PC-9 (cell line): ENCODE measurements around the gene EPHB1. TPM values are rescaled to one million over a fixed set of nuclear protein-coding genes. Genes with fewer than 3 reads are reported as not detected.

ENCODE experiments used
- BruUV-seq: library from RNA; stranded (reverse); fragments of 400-500 nt; replicated peaks from 2 replicates; lab custom pipeline; 2021; lab: Mats Ljungman, UMichigan
- CTCF ChIA-PET: fragments of 300-600 bp; sonication (Branson Sonifier 250); formaldehyde crosslinking; loops from one replicate; lab custom pipeline; 2022; ENCODE audit warnings: antibody characterized with exemption; lab: Charles Lee
- POLR2A ChIA-PET: fragments of 300-600 bp; sonication (Branson Sonifier 250); formaldehyde crosslinking; loops from one replicate; lab custom pipeline; 2022; ENCODE audit warnings: antibody characterized with exemption; ENCODE audit not compliant: unreplicated experiment; lab: Charles Lee
- DNase-seq, 2 experiments: peaks; one replicate each; pipeline versions ENCODE4 v3.0.0 to v3.0.0-alpha.2; 2015 to 2022; ENCODE audit warnings: mixed read lengths in 1 of 2
- H2AFZ ChIP-seq: fragments of 200-600 bp; sonication (generic); 2 replicates; pipeline ENCODE4 v1.8.1; 2017; ENCODE audit warnings: antibody characterized with exemption
- H3F3A ChIP-seq: fragments of 200-600 bp; sonication (generic); 2 replicates; pipeline ENCODE4 v1.8.1; 2017; ENCODE audit warnings: antibody characterized with exemption, mild to moderate bottlenecking, low read depth; ENCODE audit not compliant: insufficient read depth
- H3K27ac ChIP-seq: fragments of 200-600 bp; sonication (generic); 2 replicates; pipeline ENCODE4 v1.6.1; 2016; ENCODE audit warnings: mixed run types
- H3K27me3 ChIP-seq: fragments of 200-600 bp; sonication (generic); 2 replicates; pipeline ENCODE4 v1.6.1; 2016; ENCODE audit warnings: low read depth, mixed run types; ENCODE audit not compliant: insufficient read depth
- H3K36me3 ChIP-seq: fragments of 200-600 bp; sonication (generic); 2 replicates; pipeline ENCODE4 v1.6.1; 2016; ENCODE audit warnings: low read depth, mixed run types
- H3K4me1 ChIP-seq: fragments of 200-600 bp; sonication (generic); replicated peaks from 2 replicates; pipeline ENCODE4 v1.6.1; 2016; ENCODE audit warnings: mixed run types; ENCODE audit not compliant: insufficient read depth
- H3K4me2 ChIP-seq: fragments of 200-600 bp; sonication (generic); 2 replicates; pipeline ENCODE4 v1.6.1; 2017; ENCODE audit warnings: mixed run types
- H3K4me3 ChIP-seq: fragments of 200-600 bp; sonication (generic); 2 replicates; pipeline ENCODE4 v1.6.1; 2016; ENCODE audit warnings: mixed run types
- H3K79me2 ChIP-seq: fragments of 200-600 bp; sonication (generic); 2 replicates; pipeline ENCODE4 v1.6.1; 2017; ENCODE audit warnings: low read depth, mixed run types
- H3K9me2 ChIP-seq: fragments of 200-600 bp; sonication (generic); 2 replicates; pipeline ENCODE4 v1.8.1; 2017; ENCODE audit warnings: mild to moderate bottlenecking; ENCODE audit not compliant: insufficient read depth
- H3K9me3 ChIP-seq: fragments of 200-600 bp; sonication (generic); 2 replicates; pipeline ENCODE4 v1.8.1; 2016; ENCODE audit warnings: low read depth; ENCODE audit not compliant: insufficient read depth
- H4K20me1 ChIP-seq: fragments of 200-600 bp; sonication (generic); 2 replicates; pipeline ENCODE4 v1.8.1; 2017; ENCODE audit not compliant: insufficient read depth
- EZH2 ChIP-seq: fragments of 200-600 bp; sonication (generic); IDR thresholded peaks from 2 replicates; pipeline ENCODE4 v1.8.0; 2017; ENCODE audit warnings: antibody characterized with exemption, low read depth
- intact Hi-C: fragments of 100-400 bp; cut with micrococcal nuclease; formaldehyde crosslinking; loops from one replicate; pipeline ENCODE4 v1.10.0; 2022; ENCODE audit not compliant: unreplicated experiment
- total RNA-seq: library from RNA; stranded (reverse); gene quantifications from 2 replicates; pipeline ENCODE4 v1.2.3, GENCODE V29; 2021
- TF ChIP-seq, protein P1 (sequence below): fragments of 200-600 bp; sonication (generic); conservative IDR thresholded peaks from 2 replicates; pipeline ENCODE4 v1.6.1; 2017; ENCODE audit warnings: mixed run types, antibody characterized with exemption, mild to moderate bottlenecking, moderate library complexity

Gene EPHB1
- total RNA-seq, 1 experiment from 2014 or later: 0.15 TPM

DNA sequence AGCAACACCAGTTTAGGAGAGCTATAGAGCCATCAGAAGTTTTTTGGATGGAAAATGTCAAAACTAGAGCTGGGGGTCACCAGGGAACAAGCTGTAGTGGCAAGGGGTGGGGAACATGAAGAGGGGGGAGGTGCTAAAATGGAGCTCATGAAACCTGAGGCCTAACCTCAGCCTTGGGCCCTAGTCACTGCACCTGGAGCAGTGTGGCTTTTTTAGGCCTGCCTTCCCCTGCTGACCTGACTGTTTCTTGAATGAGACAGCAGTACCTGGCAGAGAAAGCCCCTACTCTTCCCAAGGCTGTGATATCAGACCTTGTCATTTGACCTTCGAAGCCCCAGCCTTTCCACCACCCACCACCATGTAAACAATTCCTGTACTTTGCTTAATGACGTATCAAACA, 383.5 kb downstream of the EPHB1 start:
- POLR2A ChIA-PET: no interaction called here
- CTCF ChIA-PET: no interaction called here
- H3K27ac ChIP-seq: no peak overlapping the region
- BruUV-seq: no TSS peak
- H3F3A ChIP-seq: no peaks in the 10 kb centered on the region
- no peaks in the 10 kb centered on the region for H3K36me3 ChIP-seq
- H3K9me3 ChIP-seq: no peaks in the 10 kb centered on the region
- intact Hi-C loops: no loop called here
- H3K4me1 ChIP-seq: no peaks in the 10 kb centered on the region
- H3K4me2 ChIP-seq: no peak overlapping the region
- H3K9me2 ChIP-seq: no peaks in the 10 kb centered on the region
- H3K4me3 ChIP-seq: no peak overlapping the region
- no peaks in the 10 kb centered on the region for H4K20me1 ChIP-seq
- no peak for DNase-seq
- no peaks in the 10 kb centered on the region for H3K79me2 ChIP-seq
- peaks cover 30% of the 10 kb centered on the region for H3K27me3 ChIP-seq
- H2AFZ ChIP-seq: no peak overlapping the region
- TF ChIP-seq, protein P1, sequence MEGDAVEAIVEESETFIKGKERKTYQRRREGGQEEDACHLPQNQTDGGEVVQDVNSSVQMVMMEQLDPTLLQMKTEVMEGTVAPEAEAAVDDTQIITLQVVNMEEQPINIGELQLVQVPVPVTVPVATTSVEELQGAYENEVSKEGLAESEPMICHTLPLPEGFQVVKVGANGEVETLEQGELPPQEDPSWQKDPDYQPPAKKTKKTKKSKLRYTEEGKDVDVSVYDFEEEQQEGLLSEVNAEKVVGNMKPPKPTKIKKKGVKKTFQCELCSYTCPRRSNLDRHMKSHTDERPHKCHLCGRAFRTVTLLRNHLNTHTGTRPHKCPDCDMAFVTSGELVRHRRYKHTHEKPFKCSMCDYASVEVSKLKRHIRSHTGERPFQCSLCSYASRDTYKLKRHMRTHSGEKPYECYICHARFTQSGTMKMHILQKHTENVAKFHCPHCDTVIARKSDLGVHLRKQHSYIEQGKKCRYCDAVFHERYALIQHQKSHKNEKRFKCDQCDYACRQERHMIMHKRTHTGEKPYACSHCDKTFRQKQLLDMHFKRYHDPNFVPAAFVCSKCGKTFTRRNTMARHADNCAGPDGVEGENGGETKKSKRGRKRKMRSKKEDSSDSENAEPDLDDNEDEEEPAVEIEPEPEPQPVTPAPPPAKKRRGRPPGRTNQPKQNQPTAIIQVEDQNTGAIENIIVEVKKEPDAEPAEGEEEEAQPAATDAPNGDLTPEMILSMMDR: no peak
- no peak for TF ChIP-seq EZH2

GRCh38 chr3:135181408-135181807, 386.3 kb downstream of the EPHB1 start:
- Histone ChIP-seq H3K79me2 (no peaks in the 10 kb centered on the region), H3F3A (no peaks in the 10 kb centered on the region), H2AFZ (no peak overlapping the region), H3K4me3 (no peak overlapping the region), H3K4me1 (no peaks in the 10 kb centered on the region), H3K27me3 (peaks cover 15% of the 10 kb centered on the region; the same call in 1 of the 2 replicates), H3K36me3 (no peaks in the 10 kb centered on the region), H4K20me1 (no peaks in the 10 kb centered on the region), H3K4me2 (no peak overlapping the region), H3K27ac (no peak overlapping the region), H3K9me3 (no peaks in the 10 kb centered on the region), H3K9me2 (no peaks in the 10 kb centered on the region)
- BruUV-seq: no TSS peak
- intact Hi-C loops: no loop called here
- CTCF ChIA-PET: no interaction called here
- POLR2A ChIA-PET: no interaction called here
- TF ChIP-seq, protein P1: no peak
- no peak for TF ChIP-seq EZH2
- no peak for DNase-seq

DNA sequence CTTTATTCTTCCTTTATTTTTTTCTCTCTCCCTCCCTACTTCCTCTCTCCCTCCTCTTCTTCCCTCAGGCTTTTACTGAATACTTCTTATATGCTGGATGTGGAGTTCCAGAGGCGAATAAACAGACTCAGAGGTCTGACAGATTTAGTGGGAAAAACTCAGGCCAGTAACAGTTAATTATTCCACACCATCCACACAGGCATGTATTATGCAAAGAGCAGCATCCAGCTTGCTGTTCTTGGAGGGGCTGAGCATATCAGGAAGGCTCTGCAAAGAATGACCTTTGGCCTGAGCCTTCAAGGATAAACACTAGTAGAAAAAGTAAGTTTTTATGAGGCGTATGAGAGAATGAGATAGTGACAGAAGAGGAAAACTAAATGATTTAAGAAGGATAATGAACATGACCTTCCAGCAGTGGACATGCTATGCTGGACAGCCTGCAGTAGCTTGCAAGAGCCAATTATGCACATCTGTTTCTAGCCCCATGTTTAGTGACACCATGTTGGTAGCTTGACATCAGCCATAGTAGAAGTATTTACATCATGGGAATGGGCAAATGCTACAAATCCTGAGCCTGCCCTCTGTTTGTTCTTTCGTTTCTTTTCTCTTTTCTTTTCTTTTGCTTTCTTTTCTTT, 387.4 kb downstream of the EPHB1 start:
- no TSS peak for BruUV-seq
- peaks cover 4% of the 10 kb centered on the region; the same call in 1 of the 2 replicates for H3K27me3 ChIP-seq
- TF ChIP-seq, protein P1: no peak
- no peak for TF ChIP-seq EZH2
- no peaks in the 10 kb centered on the region for H4K20me1 ChIP-seq
- intact Hi-C loops: no loop called here
- H3K79me2 ChIP-seq: no peaks in the 10 kb centered on the region
- H3K27ac ChIP-seq: no peak overlapping the region
- no peaks in the 10 kb centered on the region for H3K36me3 ChIP-seq
- no peaks in the 10 kb centered on the region for H3K9me2 ChIP-seq
- ChIA-PET CTCF (no interaction called here), POLR2A (no interaction called here)
- H3K4me1 ChIP-seq: no peaks in the 10 kb centered on the region
- no peaks in the 10 kb centered on the region for H3K9me3 ChIP-seq
- H3F3A ChIP-seq: no peaks in the 10 kb centered on the region
- no peak overlapping the region for H3K4me2 ChIP-seq
- H2AFZ ChIP-seq: no peak overlapping the region
- no peak overlapping the region for H3K4me3 ChIP-seq
- DNase-seq: no peak
